BLaER1 treated with 17β-estradiol and CSF1 and Interleukin-3, amounts not matched to agents 10 nM and 100 nM (cell line): ENCODE data around the gene COA1.
"Not testable (repeated sequence)": the region's sequence is repeated elsewhere in the genome, so short reads cannot be mapped to it uniquely, and the experiment has no call there.

Experiments
- H3K27ac ChIP-seq, 11 experiments: shearing (Covaris generic); formaldehyde crosslinking; 2 replicates each; pipeline ENCODE4 v1.8.1; 2022
- H3K27me3 ChIP-seq, 11 experiments: shearing (Covaris generic); formaldehyde crosslinking; 2 replicates each; pipeline ENCODE4 v1.8.1; 2022
- H3K36me3 ChIP-seq, 11 experiments: shearing (Covaris generic); formaldehyde crosslinking; 2 replicates each; pipeline ENCODE4 v1.8.1; 2022
- H3K4me1 ChIP-seq, 10 experiments: shearing (Covaris generic); formaldehyde crosslinking; 2 replicates each; pipeline ENCODE4 v1.8.1; 2022
- H3K4me2 ChIP-seq, 11 experiments: shearing (Covaris generic); formaldehyde crosslinking; 2 replicates each; pipeline ENCODE4 v1.8.1; 2022
- H3K4me3 ChIP-seq, 10 experiments: shearing (Covaris generic); formaldehyde crosslinking; 2 replicates each; pipeline ENCODE4 v1.8.1; 2022
- H3K9ac ChIP-seq, 11 experiments: shearing (Covaris generic); formaldehyde crosslinking; 2 replicates each; pipeline ENCODE4 v1.8.1; 2022
- H3K9me3 ChIP-seq, 11 experiments: shearing (Covaris generic); formaldehyde crosslinking; replicated peaks in 1 of 11; 2 replicates each; pipeline ENCODE4 v1.8.1; 2022
- H4K20me1 ChIP-seq, 11 experiments: shearing (Covaris generic); formaldehyde crosslinking; 2 replicates each; pipeline ENCODE4 v1.8.1; 2022
- Cebpa-rat ChIP-seq, 11 experiments: shearing (Covaris generic); IDR thresholded peaks; 2 replicates each; pipeline ENCODE4 v1.8.1; 2022

COA1 gene

DNA sequence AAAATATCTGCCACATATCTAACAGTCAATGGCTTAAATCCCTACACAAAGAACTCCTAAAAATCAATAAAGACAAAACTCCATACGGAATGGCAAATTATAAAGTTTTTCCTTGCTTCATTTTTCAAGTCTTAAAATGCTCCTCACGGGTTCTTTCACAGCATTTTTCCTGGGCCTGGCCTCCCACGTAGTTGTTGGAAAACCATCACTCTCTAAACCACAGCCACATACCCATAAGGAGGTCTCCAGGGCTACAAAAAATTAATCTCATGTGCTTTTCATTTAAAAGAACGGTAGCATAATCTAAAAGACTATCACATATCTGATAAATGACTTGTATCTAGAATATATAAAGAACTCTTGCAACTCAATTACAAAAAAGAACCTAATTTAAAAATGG, 2.9 kb downstream of the COA1 start:
- Histone ChIP-seq H3K4me2 (peak overlapping the region in 3 of 11 experiments; percentile 1 to 78 (median 1); a peak in 1 of 22 replicates), H3K27me3 (no peaks in the 10 kb centered on the region), H3K9me3 (no peaks in the 10 kb centered on the region), H3K36me3 (peaks cover 0 to 6% (median 0%) of the 10 kb centered on the region in 11 experiments; a peak in 1 of 22 replicates), H4K20me1 (peaks cover 8 to 52% (median 21%) of the 10 kb centered on the region in 11 experiments; a peak in 18 of 22 replicates), H3K4me1 (peaks cover 18 to 37% (median 24%) of the 10 kb centered on the region in 10 experiments), H3K9ac (no peak overlapping the region), H3K27ac (no peak overlapping the region), H3K4me3 (no peak overlapping the region)
- no peak for TF ChIP-seq Cebpa-rat (IDR thresholded peaks at IDR 0.05)

DNA sequence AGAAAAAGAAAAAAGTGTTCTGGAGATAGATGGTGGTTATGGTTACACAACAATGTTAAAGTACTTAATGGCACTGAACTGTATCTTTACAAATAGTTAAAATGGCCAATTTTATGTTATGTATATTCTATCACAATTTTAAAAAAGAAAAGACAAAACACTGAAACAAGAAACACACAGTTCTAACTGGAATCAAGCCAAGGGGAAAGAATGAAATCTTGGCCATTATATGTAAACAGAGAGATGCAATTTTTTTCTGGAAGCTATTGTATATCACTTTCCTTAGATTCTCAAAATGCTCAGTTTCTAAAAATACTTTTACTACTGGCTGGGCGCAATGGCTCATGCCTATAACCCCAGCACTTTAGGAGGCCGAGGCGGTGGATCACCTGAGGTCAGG, 4.1 kb downstream of the COA1 start:
- H3K9ac ChIP-seq = no peak overlapping the region
- TF ChIP-seq Cebpa-rat (IDR thresholded peaks at IDR 0.05) = no peak
- H4K20me1 ChIP-seq = peaks cover 8 to 62% (median 31%) of the 10 kb centered on the region in 11 experiments; a peak in 18 of 22 replicates
- H3K27me3 ChIP-seq = no peaks in the 10 kb centered on the region
- peaks cover 0 to 9% (median under 1%) of the 10 kb centered on the region in 11 experiments; a peak in 4 of 22 replicates for H3K36me3 ChIP-seq
- peaks cover 14 to 35% (median 22%) of the 10 kb centered on the region in 10 experiments for H3K4me1 ChIP-seq
- no peak overlapping the region for H3K4me2 ChIP-seq
- no peak overlapping the region for H3K27ac ChIP-seq
- H3K4me3 ChIP-seq = no peak overlapping the region
- H3K9me3 ChIP-seq = no peaks in the 10 kb centered on the region

DNA sequence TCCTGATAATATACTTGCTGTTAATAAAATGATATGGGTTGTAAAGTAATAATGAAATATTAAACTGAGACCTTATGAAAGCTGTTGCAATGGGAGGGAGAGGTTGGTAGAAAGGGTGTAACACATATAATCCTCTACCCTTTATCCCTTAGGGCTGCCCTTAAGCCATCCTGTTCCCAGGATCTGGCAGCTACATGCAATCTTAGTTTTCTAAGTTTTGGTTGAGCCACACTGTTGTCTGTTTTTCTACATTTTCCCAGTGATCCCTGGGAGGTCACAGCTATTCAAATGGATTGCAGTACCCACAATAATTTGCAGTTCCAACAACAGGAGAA, 6.3 kb downstream of the COA1 start:
- H4K20me1 ChIP-seq = peaks cover 8 to 74% (median 39%) of the 10 kb centered on the region in 11 experiments; a peak in 18 of 22 replicates
- H3K9ac ChIP-seq = no peak overlapping the region
- peaks cover 0 to 8% (median 3%) of the 10 kb centered on the region in 11 experiments; a peak in 6 of 22 replicates for H3K9me3 ChIP-seq
- no peak overlapping the region for H3K4me2 ChIP-seq
- H3K27ac ChIP-seq = no peak overlapping the region
- peaks cover 0 to 22% (median 8%) of the 10 kb centered on the region in 11 experiments; a peak in 8 of 22 replicates for H3K36me3 ChIP-seq
- H3K4me1 ChIP-seq = peaks cover 2 to 24% (median 9%) of the 10 kb centered on the region in 10 experiments; a peak in 14 of 20 replicates
- no peak overlapping the region for H3K4me3 ChIP-seq
- H3K27me3 ChIP-seq = no peaks in the 10 kb centered on the region
- TF ChIP-seq Cebpa-rat (IDR thresholded peaks at IDR 0.05) = no peak

DNA sequence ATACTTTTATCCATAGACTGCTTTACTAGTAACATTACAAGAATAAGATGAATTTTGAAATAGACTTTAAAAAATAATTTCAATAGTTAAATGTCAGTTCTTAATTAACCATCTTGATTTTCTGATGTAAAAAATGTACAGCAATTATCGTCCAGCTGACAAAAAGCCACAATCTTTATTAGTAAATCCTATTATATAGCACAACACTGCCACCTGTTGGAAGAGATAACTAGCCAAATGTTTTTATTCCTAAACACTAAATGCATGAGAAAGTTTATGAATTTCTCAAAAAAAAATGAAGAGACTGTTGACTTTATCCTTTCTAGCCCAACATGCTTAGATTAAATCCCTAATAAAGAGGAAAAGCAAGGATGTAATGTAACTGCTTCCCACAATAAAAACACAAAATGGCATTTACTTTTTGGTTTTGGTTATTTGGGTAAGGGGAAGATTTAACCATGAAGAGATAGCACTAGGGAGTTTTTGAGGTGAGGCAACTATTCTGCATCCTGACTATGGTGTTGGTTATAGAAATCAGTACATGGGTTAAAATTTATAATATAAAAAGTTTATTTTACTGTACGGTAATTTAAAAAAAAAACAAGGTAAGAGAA, 8.0 kb downstream of the COA1 start:
- H3K27ac ChIP-seq = no peak overlapping the region
- no peak for TF ChIP-seq Cebpa-rat (IDR thresholded peaks at IDR 0.05)
- H3K4me1 ChIP-seq = peaks cover 0 to 11% (median 0%) of the 10 kb centered on the region in 10 experiments; a peak in 1 of 20 replicates
- H3K9me3 ChIP-seq = peaks cover 11 to 24% (median 20%) of the 10 kb centered on the region in 11 experiments
- H3K4me3 ChIP-seq = no peak overlapping the region
- peaks cover 0 to 39% (median 19%) of the 10 kb centered on the region in 11 experiments; a peak in 19 of 22 replicates for H3K36me3 ChIP-seq
- no peak overlapping the region for H3K9ac ChIP-seq
- no peak overlapping the region for H3K4me2 ChIP-seq
- H4K20me1 ChIP-seq = peaks cover 8 to 68% (median 39%) of the 10 kb centered on the region in 11 experiments; a peak in 18 of 22 replicates
- H3K27me3 ChIP-seq = no peaks in the 10 kb centered on the region

DNA sequence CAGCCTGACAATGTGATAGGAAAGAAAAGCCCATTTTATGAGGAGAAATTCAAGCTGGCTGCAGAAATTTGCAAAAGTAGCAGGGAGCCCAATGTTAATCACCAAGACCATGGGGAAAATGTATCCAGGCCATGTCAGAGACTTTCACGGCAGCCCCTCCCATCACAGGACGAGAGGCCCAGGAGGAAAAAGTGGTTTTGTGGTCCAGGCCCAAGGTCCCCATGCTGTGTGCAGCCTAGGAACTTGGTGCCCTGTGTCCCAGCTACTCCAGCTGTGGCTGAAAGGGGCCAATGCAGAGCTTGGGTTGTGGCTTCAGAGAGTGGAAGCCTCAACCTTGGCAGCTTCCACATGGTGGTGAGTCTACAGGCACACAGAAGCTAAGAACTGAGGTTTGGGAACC, 12.7 kb downstream of the COA1 start:
- H3K4me1 ChIP-seq = no peaks in the 10 kb centered on the region
- no peak overlapping the region for H3K9ac ChIP-seq
- H3K36me3 ChIP-seq = peaks cover 6 to 74% (median 38%) of the 10 kb centered on the region in 11 experiments; a peak in 21 of 22 replicates
- H3K27me3 ChIP-seq = no peaks in the 10 kb centered on the region
- no peak for TF ChIP-seq Cebpa-rat (IDR thresholded peaks at IDR 0.05)
- H4K20me1 ChIP-seq = peaks cover 0 to 32% (median 20%) of the 10 kb centered on the region in 11 experiments; a peak in 14 of 22 replicates
- no peak overlapping the region for H3K4me3 ChIP-seq
- no peak overlapping the region for H3K4me2 ChIP-seq
- H3K9me3 ChIP-seq = peaks cover 19 to 39% (median 30%) of the 10 kb centered on the region in 11 experiments
- H3K27ac ChIP-seq = no peak overlapping the region

DNA sequence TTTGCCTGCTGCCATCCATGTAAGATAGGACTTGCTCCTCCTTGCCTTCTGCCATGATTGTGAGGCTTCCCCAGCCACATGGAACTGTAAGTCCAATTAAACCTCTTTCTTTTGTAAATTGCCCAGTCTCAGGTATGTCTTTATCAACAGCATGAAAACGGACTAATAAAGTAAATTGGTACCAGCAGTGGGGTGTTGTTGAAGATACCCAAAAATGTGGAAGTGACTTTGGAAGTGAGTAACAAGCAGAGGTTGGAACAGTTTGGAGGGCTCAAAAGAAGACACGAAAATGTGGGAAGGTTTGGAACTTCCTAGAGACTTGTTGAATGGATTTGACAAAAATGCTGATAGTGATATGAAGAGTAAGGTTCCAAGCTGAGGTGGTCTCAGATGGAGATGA, 13.4 kb downstream of the COA1 start:
- not testable (repeated sequence) for H3K4me1 ChIP-seq, H3K27ac ChIP-seq, H3K9ac ChIP-seq, H3K4me2 ChIP-seq, H3K4me3 ChIP-seq, H3K27me3 ChIP-seq
- H4K20me1 ChIP-seq = peaks cover 0 to 30% (median 14%) of the 10 kb centered on the region in 11 experiments; a peak in 10 of 22 replicates
- peaks cover 19 to 39% (median 30%) of the 10 kb centered on the region in 11 experiments for H3K9me3 ChIP-seq
- H3K36me3 ChIP-seq = peaks cover 6 to 80% (median 39%) of the 10 kb centered on the region in 11 experiments; a peak in 21 of 22 replicates

DNA sequence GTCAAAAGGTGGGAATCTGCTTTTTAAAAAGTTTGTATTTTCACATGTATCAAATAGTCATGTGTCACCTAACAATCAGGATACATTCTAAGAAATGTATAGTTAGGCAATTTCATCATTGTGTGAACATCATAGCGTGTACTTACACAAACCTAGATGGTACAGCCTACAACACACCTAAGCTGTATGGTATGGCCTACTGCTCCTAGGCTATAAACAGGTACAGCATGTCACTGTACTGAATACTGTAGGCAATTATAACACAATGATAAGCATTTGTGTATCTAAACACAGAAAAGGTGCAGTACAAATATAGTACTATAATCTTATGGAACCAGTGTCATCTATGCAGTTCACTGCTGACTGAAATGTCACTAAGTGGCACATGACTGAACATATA, 17.8 kb downstream of the COA1 start:
- no peak for TF ChIP-seq Cebpa-rat (IDR thresholded peaks at IDR 0.05)
- H3K4me3 ChIP-seq = no peak overlapping the region
- no peak overlapping the region for H3K27ac ChIP-seq
- no peaks in the 10 kb centered on the region for H3K4me1 ChIP-seq
- peaks cover 46 to 61% (median 51%) of the 10 kb centered on the region in 11 experiments for H3K9me3 ChIP-seq
- no peak overlapping the region for H3K4me2 ChIP-seq
- peaks cover 28 to 83% (median 59%) of the 10 kb centered on the region in 11 experiments for H3K36me3 ChIP-seq
- no peak overlapping the region for H3K9ac ChIP-seq
- no peaks in the 10 kb centered on the region for H3K27me3 ChIP-seq
- peaks cover 0 to 16% (median 0%) of the 10 kb centered on the region in 11 experiments; a peak in 6 of 22 replicates for H4K20me1 ChIP-seq

DNA sequence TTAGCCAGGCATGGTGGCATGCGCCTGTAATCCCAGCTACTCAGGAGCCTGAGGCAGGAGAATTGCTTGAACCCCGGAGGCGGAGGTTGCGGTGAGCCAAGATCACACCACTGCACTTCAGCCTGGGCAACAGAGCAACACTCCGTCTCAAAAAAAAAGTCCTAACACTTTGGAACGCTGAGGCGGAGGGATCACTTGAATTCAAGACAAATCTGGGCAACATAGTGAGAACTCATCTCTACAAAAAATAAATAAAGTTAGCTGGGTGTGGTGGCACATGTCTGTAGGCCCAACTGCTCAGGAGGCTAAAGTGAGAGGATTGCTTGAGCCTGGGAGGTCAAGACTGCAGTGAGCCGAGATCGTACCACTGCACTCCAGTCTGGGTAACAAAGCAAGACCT, 21.3 kb downstream of the COA1 start:
- H3K27me3 ChIP-seq, H3K4me1 ChIP-seq, H3K4me3 ChIP-seq, H3K9ac ChIP-seq, H3K27ac ChIP-seq, H3K4me2 ChIP-seq: not testable (repeated sequence)
- Histone ChIP-seq H3K9me3 (peaks cover 69 to 78% (median 74%) of the 10 kb centered on the region in 11 experiments), H3K36me3 (peaks cover 51 to 81% (median 69%) of the 10 kb centered on the region in 11 experiments), H4K20me1 (peaks cover 0 to 17% (median 0%) of the 10 kb centered on the region in 11 experiments; a peak in 3 of 22 replicates)

DNA sequence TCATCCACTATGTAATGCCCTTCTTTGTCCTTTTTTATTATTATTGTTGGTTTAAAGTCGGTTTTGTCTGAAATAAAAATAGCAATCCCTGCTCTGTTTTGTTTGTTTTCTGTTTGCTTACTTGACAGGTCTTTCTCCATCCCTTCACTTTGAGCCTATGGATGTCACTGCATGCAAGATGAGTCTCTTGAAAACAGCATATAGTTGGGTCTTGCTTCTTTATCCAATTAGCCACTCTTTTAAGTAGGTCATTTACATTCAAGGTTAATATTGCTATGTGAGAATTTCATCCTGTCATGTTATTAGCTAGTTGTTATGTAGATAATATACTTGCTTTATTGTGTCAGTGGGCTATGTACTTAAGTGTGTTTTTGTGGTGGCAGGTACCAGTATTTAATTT, 25.8 kb downstream of the COA1 start:
- Histone ChIP-seq H3K9ac (no peak overlapping the region), H3K27me3 (no peaks in the 10 kb centered on the region), H3K4me3 (no peak overlapping the region), H3K27ac (no peak overlapping the region), H3K9me3 (peaks cover 53 to 56% (median 54%) of the 10 kb centered on the region in 11 experiments), H3K4me1 (peaks cover 0 to 8% (median 2%) of the 10 kb centered on the region in 10 experiments; a peak in 4 of 20 replicates), H3K4me2 (0 out of 22 replicates have a peak overlapping the region, but pooled peaks of 1 of the 11 experiments have one; percentile 11), H4K20me1 (peaks cover 0 to 45% (median 18%) of the 10 kb centered on the region in 11 experiments; a peak in 15 of 22 replicates), H3K36me3 (peaks cover 47 to 53% (median 51%) of the 10 kb centered on the region in 11 experiments)
- TF ChIP-seq Cebpa-rat (IDR thresholded peaks at IDR 0.05) = no peak
